ENCODE results near the gene PMM2. TPM values are rescaled to one million over a fixed set of nuclear protein-coding genes. Genes with fewer than 3 reads are reported as not detected.

PMM2 gene
- total RNA-seq, 1 donor from 2014 or later: 6.9 TPM

GRCh38 chr16:8852534-8852933 lies 54.9 kb downstream of the PMM2 start:
- no peak for DNase-seq

GRCh38 chr16:8853150-8853549 lies 55.5 kb downstream of the PMM2 start:
- no peak for DNase-seq

GRCh38 chr16:8853611-8854010 lies 56.0 kb downstream of the PMM2 start:
- DNase-seq: no peak

GRCh38 chr16:8854298-8854948 lies 56.8 kb downstream of the PMM2 start:
- no peak for DNase-seq

GRCh38 chr16:8855051-8855786 lies 57.6 kb downstream of the PMM2 start:
- no peak for DNase-seq

- DNase-seq: no peak
Observed at GRCh38 chr16:8855972-8856371, 58.3 kb downstream of the PMM2 start.

- DNase-seq: no peak
Observed at GRCh38 chr16:8858994-8859912, 61.6 kb downstream of the PMM2 start.

GRCh38 chr16:8859913-8860881 lies 62.6 kb downstream of the PMM2 start:
- no peak for DNase-seq

- DNase-seq: no peak
Observed at GRCh38 chr16:8861563-8862308, 64.1 kb downstream of the PMM2 start.

- no peak for DNase-seq
Observed at GRCh38 chr16:8862309-8863130, 64.9 kb downstream of the PMM2 start.

- peak; percentile 85 for DNase-seq
Observed at GRCh38 chr16:8863594-8864424, 66.2 kb downstream of the PMM2 start.

- no peak for DNase-seq
Observed at GRCh38 chr16:8864480-8865110, 67.0 kb downstream of the PMM2 start.

GRCh38 chr16:8865145-8865882 lies 67.7 kb downstream of the PMM2 start:
- no peak for DNase-seq

GRCh38 chr16:8866118-8866883 lies 68.7 kb downstream of the PMM2 start:
- DNase-seq: peak; percentile 22

GRCh38 chr16:8866884-8867215 lies 69.2 kb downstream of the PMM2 start:
- DNase-seq: no peak

- no peak for DNase-seq
Observed at GRCh38 chr16:8867216-8867931, 69.7 kb downstream of the PMM2 start.

Measured in occipital lobe (tissue), 2 donors.